Measurements from ENCODE around the gene FADS2.

FADS2 gene

DNA sequence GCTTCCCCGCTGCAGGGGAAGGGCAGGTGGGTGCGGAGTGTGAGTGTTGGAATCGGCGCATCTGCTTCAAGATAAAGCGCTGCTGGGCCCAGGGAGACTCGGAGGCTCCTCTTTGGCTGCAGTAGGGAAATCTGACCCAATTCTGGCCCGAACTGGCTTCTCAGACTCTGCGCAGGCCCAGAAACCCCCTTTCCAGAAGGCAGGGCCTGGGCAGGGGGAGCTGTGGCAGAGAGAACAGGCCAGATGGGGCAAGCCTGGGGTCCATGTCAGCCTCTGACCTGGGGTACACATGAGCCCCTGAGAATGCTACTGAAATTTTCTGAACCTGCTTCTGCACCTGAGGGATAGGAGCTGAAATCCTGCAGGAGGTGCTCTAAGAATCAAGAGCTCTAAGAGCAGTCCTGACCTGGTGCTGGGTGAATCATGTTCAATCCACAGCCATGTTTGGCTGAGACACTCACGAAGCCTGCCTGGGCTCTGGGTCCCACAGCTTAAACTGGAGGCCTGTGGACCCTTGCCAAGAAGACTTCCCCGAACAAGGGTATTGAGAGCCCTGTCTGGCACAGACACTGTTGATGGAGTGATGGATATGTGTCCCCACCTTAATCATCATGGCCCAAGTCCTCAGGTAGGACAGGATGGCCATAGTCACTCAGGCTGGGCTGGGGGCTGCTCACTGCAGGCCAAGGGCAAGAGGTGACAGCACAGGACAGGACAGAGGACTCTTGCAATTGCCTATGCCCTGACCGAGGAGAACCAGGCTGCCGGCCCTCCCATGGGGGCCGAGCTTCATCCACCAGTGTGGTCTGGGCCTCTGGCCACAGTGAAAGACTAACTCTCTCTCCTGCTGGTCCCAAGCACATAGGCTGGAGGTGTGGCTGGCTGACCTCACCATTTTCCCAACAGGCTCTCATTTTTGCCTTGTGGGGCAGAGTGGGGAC, 82.4 kb downstream of the FADS2 start:
- in situ Hi-C loops (cut with HindIII; ENCODE audit: low sequenced_read_pairs), result loop anchor here (5.0 kb wide), 1 partner anchor 162 kb away; no protein-coding TSS in a partner anchor
- TF ChIP-seq, protein P1, sequence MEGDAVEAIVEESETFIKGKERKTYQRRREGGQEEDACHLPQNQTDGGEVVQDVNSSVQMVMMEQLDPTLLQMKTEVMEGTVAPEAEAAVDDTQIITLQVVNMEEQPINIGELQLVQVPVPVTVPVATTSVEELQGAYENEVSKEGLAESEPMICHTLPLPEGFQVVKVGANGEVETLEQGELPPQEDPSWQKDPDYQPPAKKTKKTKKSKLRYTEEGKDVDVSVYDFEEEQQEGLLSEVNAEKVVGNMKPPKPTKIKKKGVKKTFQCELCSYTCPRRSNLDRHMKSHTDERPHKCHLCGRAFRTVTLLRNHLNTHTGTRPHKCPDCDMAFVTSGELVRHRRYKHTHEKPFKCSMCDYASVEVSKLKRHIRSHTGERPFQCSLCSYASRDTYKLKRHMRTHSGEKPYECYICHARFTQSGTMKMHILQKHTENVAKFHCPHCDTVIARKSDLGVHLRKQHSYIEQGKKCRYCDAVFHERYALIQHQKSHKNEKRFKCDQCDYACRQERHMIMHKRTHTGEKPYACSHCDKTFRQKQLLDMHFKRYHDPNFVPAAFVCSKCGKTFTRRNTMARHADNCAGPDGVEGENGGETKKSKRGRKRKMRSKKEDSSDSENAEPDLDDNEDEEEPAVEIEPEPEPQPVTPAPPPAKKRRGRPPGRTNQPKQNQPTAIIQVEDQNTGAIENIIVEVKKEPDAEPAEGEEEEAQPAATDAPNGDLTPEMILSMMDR (IDR thresholded peaks at IDR 0.05; ENCODE audit: low read depth, low read length, missing control alignments), result no peak
- H3K4me3 ChIP-seq (ENCODE audit: low read depth, low read length), result no peak overlapping the region

DNA sequence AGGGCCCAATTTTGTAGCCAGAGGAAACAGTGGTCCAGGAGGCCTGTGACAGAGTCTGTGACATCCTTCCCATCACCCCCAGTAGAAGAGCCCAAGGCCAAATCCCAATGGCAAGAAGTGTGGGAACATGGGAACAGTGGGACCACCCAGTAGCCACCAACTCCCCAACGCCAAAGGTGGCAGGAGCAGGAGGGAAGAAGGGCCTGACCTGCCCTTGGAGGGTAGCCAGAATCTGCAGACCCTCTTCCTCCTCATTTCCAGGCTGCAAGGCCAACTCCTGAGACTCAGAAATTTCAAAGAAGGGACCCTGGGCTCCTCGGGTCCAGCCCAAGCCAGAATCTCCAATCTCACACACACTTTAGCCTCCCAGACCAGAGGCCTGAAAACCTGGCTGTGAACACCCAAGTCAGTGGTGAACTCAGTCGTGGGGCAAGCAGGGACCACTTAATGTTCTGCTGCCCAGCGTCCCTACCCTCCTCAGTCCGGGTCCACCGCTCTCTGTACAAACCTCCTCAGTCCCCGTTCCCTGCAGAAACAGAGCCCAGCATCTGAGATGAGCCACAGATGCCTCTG, 83.1 kb downstream of the FADS2 start:
- in situ Hi-C loops (cut with HindIII; ENCODE audit: low sequenced_read_pairs), result loop anchor here (5.0 kb wide), 1 partner anchor 161 kb away; no protein-coding TSS in a partner anchor
- TF ChIP-seq, protein P1 (IDR thresholded peaks at IDR 0.05; ENCODE audit: low read depth, low read length, missing control alignments), result no peak
- H3K4me3 ChIP-seq (ENCODE audit: low read depth, low read length), result no peak overlapping the region
- DNase-seq (ENCODE audit: low read depth), result no peak

More for the DNA sequence above, 82.4 kb downstream of the FADS2 start:
- no peak for DNase-seq (ENCODE audit: low read depth)

DNA sequence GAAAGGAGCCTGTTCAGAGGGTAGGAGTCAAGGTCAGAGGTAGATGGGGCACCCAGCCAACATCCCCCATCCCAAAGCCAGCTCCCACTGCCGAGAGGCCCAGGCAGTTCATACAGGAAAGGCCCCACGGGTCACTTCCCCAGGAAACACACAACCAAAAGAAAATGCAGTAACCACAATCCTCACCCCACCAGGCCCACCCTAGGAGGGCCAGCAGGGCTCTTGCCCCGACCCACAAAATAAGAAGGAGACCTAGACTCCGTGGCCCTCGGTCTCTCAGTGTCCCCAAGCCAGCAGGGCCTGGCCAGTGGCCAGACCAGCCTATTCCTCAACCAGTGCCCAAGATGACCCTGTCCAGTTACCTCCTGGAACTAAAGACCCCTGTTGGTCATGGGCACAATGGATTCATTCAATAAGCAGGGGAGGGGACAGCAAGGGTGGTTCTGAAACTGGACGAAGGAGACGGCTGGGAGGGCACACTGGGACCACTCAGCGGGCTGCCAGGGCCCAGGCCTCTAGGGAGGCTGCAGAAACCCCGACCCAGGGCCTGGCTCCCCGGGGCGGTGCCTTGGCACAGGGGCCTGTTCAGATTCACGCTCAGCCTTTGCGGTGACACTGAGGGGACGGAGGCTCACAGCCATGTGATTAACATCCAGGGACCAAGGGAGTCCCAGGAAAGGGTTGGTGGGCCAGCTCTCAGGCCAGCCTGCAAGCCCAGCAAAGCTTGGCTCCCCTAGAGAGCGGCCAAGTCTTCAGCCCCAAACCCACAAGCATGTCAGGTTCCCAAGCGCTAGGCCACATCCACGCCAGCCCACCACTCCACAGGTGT, 83.8 kb downstream of the FADS2 start:
- DNase-seq (ENCODE audit: low read depth), result no peak
- in situ Hi-C loops (cut with HindIII; ENCODE audit: low sequenced_read_pairs), result loop anchor here (5.0 kb wide), 1 partner anchor 160 kb away; no protein-coding TSS in a partner anchor
- TF ChIP-seq, protein P1 (IDR thresholded peaks at IDR 0.05; ENCODE audit: low read depth, low read length, missing control alignments), result no peak
- no peak overlapping the region for H3K4me3 ChIP-seq (ENCODE audit: low read depth, low read length)

DNA sequence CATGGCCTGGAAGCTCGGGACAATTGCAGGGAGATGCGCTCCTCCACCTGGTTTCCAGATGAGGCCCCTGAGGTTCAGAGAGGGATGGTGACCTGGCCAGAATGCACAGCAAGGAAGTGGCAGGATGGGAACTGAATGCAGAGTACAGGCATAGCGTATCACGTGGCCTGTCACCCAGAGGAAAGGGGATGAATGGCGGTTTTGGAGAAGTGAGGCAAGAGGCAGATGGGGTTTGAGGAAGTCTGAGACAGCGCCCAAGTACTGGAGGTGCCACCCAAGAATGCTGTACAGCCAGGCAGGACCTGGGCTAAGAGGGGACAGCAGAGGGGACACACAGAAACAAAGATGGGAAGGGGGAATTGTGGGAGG, 84.4 kb downstream of the FADS2 start:
- no peak overlapping the region for H3K4me3 ChIP-seq (ENCODE audit: low read depth, low read length)
- DNase-seq (ENCODE audit: low read depth), result no peak
- TF ChIP-seq, protein P1 (IDR thresholded peaks at IDR 0.05; ENCODE audit: low read depth, low read length, missing control alignments), result no peak
- in situ Hi-C loops (cut with HindIII; ENCODE audit: low sequenced_read_pairs), result loop anchor here (5.0 kb wide), 1 partner anchor 160 kb away; no protein-coding TSS in a partner anchor

DNA sequence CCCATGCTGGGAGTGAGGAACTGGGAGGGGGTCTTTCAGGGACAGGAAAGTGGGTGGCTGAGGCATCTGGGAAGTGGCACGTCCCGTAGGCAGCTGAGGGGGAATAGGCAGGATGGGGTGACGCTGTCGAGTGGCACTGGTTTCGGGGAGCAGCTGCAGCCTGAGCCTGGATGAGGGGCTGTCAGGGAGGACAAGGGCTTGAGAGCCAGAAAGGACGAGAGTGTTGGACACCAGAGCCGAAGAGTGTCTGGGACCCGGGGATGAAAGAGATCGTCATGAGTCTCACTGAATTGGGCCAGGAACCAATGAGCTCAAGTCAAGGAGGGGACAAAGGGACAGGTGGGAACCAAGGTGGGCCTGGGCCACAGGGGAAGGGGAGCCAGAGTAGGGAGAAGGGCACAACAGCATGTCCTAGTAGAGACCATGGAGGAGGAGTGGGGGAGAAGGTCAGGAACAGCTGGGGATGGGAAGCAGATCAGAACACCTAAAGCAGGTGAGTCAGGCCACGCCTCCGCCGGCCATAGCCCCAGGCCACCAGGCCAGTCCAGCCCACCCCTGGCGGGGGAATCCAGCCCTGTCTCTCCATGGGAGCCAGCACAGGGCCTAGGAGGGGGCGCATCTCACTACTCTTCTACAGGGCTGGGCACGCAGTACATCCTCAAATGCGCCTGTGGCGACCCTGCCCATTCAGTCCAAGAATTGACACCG, 85.0 kb downstream of the FADS2 start:
- H3K4me3 ChIP-seq (ENCODE audit: low read depth, low read length), result no peak overlapping the region
- TF ChIP-seq, protein P1 (IDR thresholded peaks at IDR 0.05; ENCODE audit: low read depth, low read length, missing control alignments), result no peak
- in situ Hi-C loops (cut with HindIII; ENCODE audit: low sequenced_read_pairs), result loop anchor here (5.0 kb wide), 1 partner anchor 159 kb away; no protein-coding TSS in a partner anchor
- DNase-seq (ENCODE audit: low read depth), result no peak
